ENCODE results near the gene DRGX. TPM values are rescaled to one million over a fixed set of nuclear protein-coding genes. Genes with fewer than 3 reads are reported as not detected.

DRGX gene
- total RNA-seq, 1 experiment from 2014 or later, result not detected

GRCh38 chr10:49389361-49389933, 6.4 kb downstream of the DRGX start:
- H3K4me1 ChIP-seq (ENCODE audit: low read length), result no peaks in the 10 kb centered on the region
- no peak overlapping the region for H3K4me3 ChIP-seq (ENCODE audit: low read length)
- no peaks in the 10 kb centered on the region for H3K9me2 ChIP-seq (replicated peaks; ENCODE audit: insufficient read depth, low read length)
- no peak for DNase-seq
- no peaks in the 10 kb centered on the region for H3K9me3 ChIP-seq (ENCODE audit: low read length)
- no peak overlapping the region for H3K27ac ChIP-seq (ENCODE audit: low read length)
- no peaks in the 10 kb centered on the region for H4K20me1 ChIP-seq (ENCODE audit: insufficient read depth, low read depth, low read length)
- no peak overlapping the region for H3K4me2 ChIP-seq (ENCODE audit: low read depth, low read length, poor library complexity, severe bottlenecking)
- H3K27me3 ChIP-seq (ENCODE audit: low read length), result no peaks in the 10 kb centered on the region
- no peak overlapping the region for H2AFZ ChIP-seq (ENCODE audit: low read length)
- no peaks in the 10 kb centered on the region for H3K36me3 ChIP-seq (ENCODE audit: insufficient read depth, low read length)
- H3K79me2 ChIP-seq (ENCODE audit: low read length), result no peaks in the 10 kb centered on the region
- H3K9ac ChIP-seq (ENCODE audit: low read length), result no peak overlapping the region

DNA sequence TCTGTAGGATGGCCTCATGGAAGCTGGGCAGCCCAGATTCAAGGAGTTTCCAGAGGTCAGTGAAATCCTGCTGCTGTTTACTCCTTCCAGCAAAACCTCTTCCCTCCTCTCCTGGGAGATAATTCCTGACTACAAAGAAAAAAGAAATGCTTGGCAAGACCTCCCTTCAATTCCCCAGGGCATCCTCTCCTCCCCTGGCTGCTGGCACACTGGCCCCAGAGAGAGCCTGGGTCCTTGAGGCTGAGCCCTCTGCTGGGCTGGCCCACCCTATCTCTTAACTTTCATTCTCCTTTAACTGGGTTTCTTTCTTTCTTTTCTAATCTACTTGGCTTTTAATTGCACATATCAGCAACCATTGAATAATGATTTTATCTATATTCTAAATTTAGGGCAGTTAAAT, 7.7 kb downstream of the DRGX start:
- Histone ChIP-seq H3K4me3 (ENCODE audit: low read length) (no peak overlapping the region), H2AFZ (ENCODE audit: low read length) (no peak overlapping the region), H3K27ac (ENCODE audit: low read length) (no peak overlapping the region), H3K79me2 (ENCODE audit: low read length) (no peaks in the 10 kb centered on the region), H3K36me3 (ENCODE audit: insufficient read depth, low read length) (no peaks in the 10 kb centered on the region), H3K4me1 (ENCODE audit: low read length) (no peaks in the 10 kb centered on the region), H3K9ac (ENCODE audit: low read length) (no peak overlapping the region), H3K4me2 (ENCODE audit: low read depth, low read length, poor library complexity, severe bottlenecking) (no peak overlapping the region), H3K9me3 (ENCODE audit: low read length) (no peaks in the 10 kb centered on the region), H4K20me1 (ENCODE audit: insufficient read depth, low read depth, low read length) (no peaks in the 10 kb centered on the region), H3K9me2 (replicated peaks; ENCODE audit: insufficient read depth, low read length) (no peaks in the 10 kb centered on the region), H3K27me3 (ENCODE audit: low read length) (no peaks in the 10 kb centered on the region)
- no peak for DNase-seq

GRCh38 chr10:49387071-49387470, 8.8 kb downstream of the DRGX start:
- Histone ChIP-seq H3K9me3 (ENCODE audit: low read length) (no peaks in the 10 kb centered on the region), H3K9ac (ENCODE audit: low read length) (no peak overlapping the region), H3K4me1 (ENCODE audit: low read length) (no peaks in the 10 kb centered on the region), H3K79me2 (ENCODE audit: low read length) (no peaks in the 10 kb centered on the region), H3K4me3 (ENCODE audit: low read length) (no peak overlapping the region), H4K20me1 (ENCODE audit: insufficient read depth, low read depth, low read length) (no peaks in the 10 kb centered on the region), H3K9me2 (replicated peaks; ENCODE audit: insufficient read depth, low read length) (no peaks in the 10 kb centered on the region), H3K36me3 (ENCODE audit: insufficient read depth, low read length) (no peaks in the 10 kb centered on the region), H3K27me3 (ENCODE audit: low read length) (no peaks in the 10 kb centered on the region), H3K4me2 (ENCODE audit: low read depth, low read length, poor library complexity, severe bottlenecking) (no peak overlapping the region), H3K27ac (ENCODE audit: low read length) (no peak overlapping the region), H2AFZ (ENCODE audit: low read length) (no peak overlapping the region)
- no peak for DNase-seq

DNA sequence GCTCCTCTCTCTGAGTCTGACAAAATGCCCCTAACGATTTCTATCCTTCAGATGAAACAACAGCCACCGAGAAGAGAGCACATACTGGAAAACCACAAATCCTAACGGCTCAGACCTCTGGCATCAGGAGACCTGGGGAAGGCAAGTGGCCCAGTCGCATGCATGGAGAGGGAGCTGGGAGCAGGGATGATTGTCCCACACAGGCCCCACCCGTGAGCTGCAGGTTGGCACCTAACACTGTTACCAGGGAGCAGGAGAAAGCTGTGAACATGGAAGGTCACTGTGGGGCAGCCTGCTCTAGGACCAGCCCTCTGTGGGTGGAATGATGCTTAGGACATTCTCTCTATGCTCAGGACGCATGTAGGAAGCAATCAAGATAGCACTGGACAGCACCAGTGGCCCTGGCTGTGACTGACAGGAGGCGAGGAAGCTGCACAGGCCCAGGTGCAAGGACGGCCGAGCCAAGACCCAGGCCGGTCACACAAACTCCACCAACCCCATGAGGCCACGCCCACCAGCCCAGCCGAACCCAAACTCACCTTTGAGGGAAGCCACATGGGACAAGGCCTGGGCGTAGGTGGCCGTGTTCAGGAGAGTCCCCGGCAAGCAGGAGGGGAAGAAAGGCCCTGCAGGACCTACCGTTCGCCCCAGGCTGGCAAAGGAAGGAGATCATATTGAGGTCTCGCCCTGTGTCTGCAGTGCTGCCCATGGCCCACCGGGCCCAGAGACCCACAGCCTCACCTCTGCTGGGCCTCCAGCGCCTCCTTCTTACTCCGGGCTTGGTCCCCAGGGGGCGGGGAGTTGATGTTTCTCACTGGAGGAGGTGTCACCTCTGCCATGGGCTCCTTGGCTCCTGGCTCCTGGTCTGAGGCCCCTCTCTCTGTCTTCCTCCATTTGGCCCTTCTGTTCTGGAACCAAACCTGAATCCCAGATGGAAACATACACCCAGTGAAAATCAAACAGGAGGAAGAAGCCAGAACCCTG, 9.7 kb downstream of the DRGX start:
- Histone ChIP-seq H3K9me3 (ENCODE audit: low read length) (no peaks in the 10 kb centered on the region), H3K36me3 (ENCODE audit: insufficient read depth, low read length) (no peaks in the 10 kb centered on the region), H3K4me2 (ENCODE audit: low read depth, low read length, poor library complexity, severe bottlenecking) (no peak overlapping the region), H3K4me3 (ENCODE audit: low read length) (no peak overlapping the region), H3K9me2 (replicated peaks; ENCODE audit: insufficient read depth, low read length) (no peaks in the 10 kb centered on the region), H3K79me2 (ENCODE audit: low read length) (no peaks in the 10 kb centered on the region), H2AFZ (ENCODE audit: low read length) (no peak overlapping the region), H3K27ac (ENCODE audit: low read length) (no peak overlapping the region), H4K20me1 (ENCODE audit: insufficient read depth, low read depth, low read length) (no peaks in the 10 kb centered on the region), H3K9ac (ENCODE audit: low read length) (no peak overlapping the region), H3K4me1 (ENCODE audit: low read length) (no peaks in the 10 kb centered on the region), H3K27me3 (ENCODE audit: low read length) (no peaks in the 10 kb centered on the region)
- no peak for DNase-seq

- Histone ChIP-seq H3K4me1 (ENCODE audit: low read length) (no peaks in the 10 kb centered on the region), H2AFZ (ENCODE audit: low read length) (no peak overlapping the region), H3K9me3 (ENCODE audit: low read length) (no peaks in the 10 kb centered on the region), H3K4me2 (ENCODE audit: low read depth, low read length, poor library complexity, severe bottlenecking) (no peak overlapping the region), H3K9ac (ENCODE audit: low read length) (no peak overlapping the region), H3K27me3 (ENCODE audit: low read length) (no peaks in the 10 kb centered on the region), H3K79me2 (ENCODE audit: low read length) (no peaks in the 10 kb centered on the region), H3K36me3 (ENCODE audit: insufficient read depth, low read length) (no peaks in the 10 kb centered on the region), H3K27ac (ENCODE audit: low read length) (no peak overlapping the region), H3K4me3 (ENCODE audit: low read length) (no peak overlapping the region), H3K9me2 (replicated peaks; ENCODE audit: insufficient read depth, low read length) (no peaks in the 10 kb centered on the region), H4K20me1 (ENCODE audit: insufficient read depth, low read depth, low read length) (no peaks in the 10 kb centered on the region)
- DNase-seq, result no peak
These were observed 11.5 kb downstream of the DRGX start for GRCh38 chr10:49384268-49384953.

- no peaks in the 10 kb centered on the region for H4K20me1 ChIP-seq (ENCODE audit: insufficient read depth, low read depth, low read length)
- H3K79me2 ChIP-seq (ENCODE audit: low read length), result no peaks in the 10 kb centered on the region
- no peak overlapping the region for H3K27ac ChIP-seq (ENCODE audit: low read length)
- no peak overlapping the region for H3K4me3 ChIP-seq (ENCODE audit: low read length)
- H2AFZ ChIP-seq (ENCODE audit: low read length), result no peak overlapping the region
- DNase-seq, result no peak
- no peaks in the 10 kb centered on the region for H3K4me1 ChIP-seq (ENCODE audit: low read length)
- no peak overlapping the region for H3K9ac ChIP-seq (ENCODE audit: low read length)
- no peaks in the 10 kb centered on the region for H3K27me3 ChIP-seq (ENCODE audit: low read length)
- H3K4me2 ChIP-seq (ENCODE audit: low read depth, low read length, poor library complexity, severe bottlenecking), result no peak overlapping the region
- H3K9me2 ChIP-seq (replicated peaks; ENCODE audit: insufficient read depth, low read length), result no peaks in the 10 kb centered on the region
- no peaks in the 10 kb centered on the region for H3K36me3 ChIP-seq (ENCODE audit: insufficient read depth, low read length)
- no peaks in the 10 kb centered on the region for H3K9me3 ChIP-seq (ENCODE audit: low read length)
These were observed 12.0 kb downstream of the DRGX start for GRCh38 chr10:49383853-49384252.

- Histone ChIP-seq H3K9me2 (replicated peaks; ENCODE audit: insufficient read depth, low read length) (no peaks in the 10 kb centered on the region), H3K9ac (ENCODE audit: low read length) (no peak overlapping the region), H3K27me3 (ENCODE audit: low read length) (no peaks in the 10 kb centered on the region), H3K36me3 (ENCODE audit: insufficient read depth, low read length) (no peaks in the 10 kb centered on the region), H3K4me2 (ENCODE audit: low read depth, low read length, poor library complexity, severe bottlenecking) (no peak overlapping the region), H2AFZ (ENCODE audit: low read length) (no peak overlapping the region), H3K4me3 (ENCODE audit: low read length) (no peak overlapping the region), H3K9me3 (ENCODE audit: low read length) (no peaks in the 10 kb centered on the region), H4K20me1 (ENCODE audit: insufficient read depth, low read depth, low read length) (no peaks in the 10 kb centered on the region), H3K79me2 (ENCODE audit: low read length) (no peaks in the 10 kb centered on the region), H3K4me1 (ENCODE audit: low read length) (no peaks in the 10 kb centered on the region), H3K27ac (ENCODE audit: low read length) (no peak overlapping the region)
- DNase-seq, result no peak
These were observed 13.1 kb downstream of the DRGX start for GRCh38 chr10:49382826-49383225.

- no peaks in the 10 kb centered on the region for H3K36me3 ChIP-seq (ENCODE audit: insufficient read depth, low read length)
- H3K4me2 ChIP-seq (ENCODE audit: low read depth, low read length, poor library complexity, severe bottlenecking), result no peak overlapping the region
- no peak overlapping the region for H3K9ac ChIP-seq (ENCODE audit: low read length)
- H3K27me3 ChIP-seq (ENCODE audit: low read length), result no peaks in the 10 kb centered on the region
- H3K9me3 ChIP-seq (ENCODE audit: low read length), result no peaks in the 10 kb centered on the region
- no peaks in the 10 kb centered on the region for H3K79me2 ChIP-seq (ENCODE audit: low read length)
- H3K27ac ChIP-seq (ENCODE audit: low read length), result no peak overlapping the region
- H3K4me1 ChIP-seq (ENCODE audit: low read length), result no peaks in the 10 kb centered on the region
- H2AFZ ChIP-seq (ENCODE audit: low read length), result no peak overlapping the region
- H3K9me2 ChIP-seq (replicated peaks; ENCODE audit: insufficient read depth, low read length), result no peaks in the 10 kb centered on the region
- no peak overlapping the region for H3K4me3 ChIP-seq (ENCODE audit: low read length)
- peak; percentile 42 for DNase-seq
- H4K20me1 ChIP-seq (ENCODE audit: insufficient read depth, low read depth, low read length), result no peaks in the 10 kb centered on the region
These were observed 13.7 kb downstream of the DRGX start for GRCh38 chr10:49382226-49382625.

All from Karpas-422 (cell line).